Calu3 (cell line): ENCODE data around the gene STAC3. TPM values are rescaled to one million over a fixed set of nuclear protein-coding genes. Genes with fewer than 3 reads are reported as not detected.
A peak's percentile ranks its signal among the peaks of the same experiment; 100 is the strongest.

ENCODE experiments used
- BruUV-seq: library from RNA; stranded (reverse); fragments of 400-500 nt; replicated peaks from 2 replicates; lab custom pipeline; 2021; lab: Mats Ljungman, UMichigan
- CTCF ChIA-PET: fragments of 300-600 bp; sonication (Branson Sonifier 250); formaldehyde crosslinking; loops from one replicate; lab custom pipeline; 2022; ENCODE audit warnings: antibody characterized with exemption; lab: Charles Lee
- DNase-seq: peaks from one replicate; pipeline ENCODE4 v3.0.0; 2022
- H3K27ac Mint-ChIP-seq: one replicate; pipeline ENCODE4 v1.8.0; 2022; ENCODE audit warnings: mixed read lengths; ENCODE audit not compliant: unreplicated experiment
- H3K27me3 Mint-ChIP-seq: one replicate; pipeline ENCODE4 v1.8.0; 2022; ENCODE audit warnings: mixed read lengths; ENCODE audit not compliant: unreplicated experiment
- H3K36me3 Mint-ChIP-seq: one replicate; pipeline ENCODE4 v1.8.0; 2022; ENCODE audit warnings: mild to moderate bottlenecking, moderate library complexity, mixed read lengths; ENCODE audit not compliant: insufficient read depth, unreplicated experiment
- H3K4me1 Mint-ChIP-seq: one replicate; pipeline ENCODE4 v1.8.0; 2022; ENCODE audit warnings: mild to moderate bottlenecking, low read depth, mixed read lengths; ENCODE audit not compliant: unreplicated experiment
- H3K4me3 Mint-ChIP-seq: one replicate; pipeline ENCODE4 v1.8.0; 2022; ENCODE audit warnings: mild to moderate bottlenecking, low read depth, moderate library complexity, mixed read lengths; ENCODE audit not compliant: unreplicated experiment
- H3K9me3 Mint-ChIP-seq: one replicate; pipeline ENCODE4 v1.8.0; 2022; ENCODE audit warnings: low read depth, mixed read lengths; ENCODE audit not compliant: unreplicated experiment
- intact Hi-C: fragments of 100-400 bp; cut with micrococcal nuclease; formaldehyde crosslinking; loops from one replicate; pipeline ENCODE4 v1.10.0; 2022; ENCODE audit not compliant: unreplicated experiment
- total RNA-seq: library from RNA; stranded (reverse); gene quantifications from 2 replicates; pipeline ENCODE4 v1.2.3, GENCODE V29; 2022
- TF ChIP-seq, protein P1 (sequence below): fragments of 200-600 bp; IDR thresholded peaks from one replicate; pipeline ENCODE4 v1.8.0; 2022; ENCODE audit warnings: antibody characterized with exemption; ENCODE audit not compliant: unreplicated experiment

STAC3 gene
- total RNA-seq, 1 experiment from 2014 or later: 5.0 TPM

- CTCF ChIA-PET: interaction anchor here (0.7 to 2.8 kb wide), 6 partner anchors 10 to 127 kb away, joined by 3 to 14 read pairs (median 8); partner anchors contain the start of gene SHMT2
- intact Hi-C loops: loop anchor here (1.0 kb wide), 1 partner anchor 26 kb away; no protein-coding TSS in a partner anchor
- BruUV-seq: no TSS peak
- H3K4me3 Mint-ChIP-seq: peak overlapping the region; percentile 82
- no peak for DNase-seq
- no peaks in the 10 kb centered on the region for H3K9me3 Mint-ChIP-seq
- H3K4me1 Mint-ChIP-seq: peaks cover 30% of the 10 kb centered on the region
- peak overlapping the region; percentile 40 for H3K27ac Mint-ChIP-seq
- H3K36me3 Mint-ChIP-seq: peaks cover 82% of the 10 kb centered on the region
- H3K27me3 Mint-ChIP-seq: peaks cover 51% of the 10 kb centered on the region
- TF ChIP-seq, protein P1, sequence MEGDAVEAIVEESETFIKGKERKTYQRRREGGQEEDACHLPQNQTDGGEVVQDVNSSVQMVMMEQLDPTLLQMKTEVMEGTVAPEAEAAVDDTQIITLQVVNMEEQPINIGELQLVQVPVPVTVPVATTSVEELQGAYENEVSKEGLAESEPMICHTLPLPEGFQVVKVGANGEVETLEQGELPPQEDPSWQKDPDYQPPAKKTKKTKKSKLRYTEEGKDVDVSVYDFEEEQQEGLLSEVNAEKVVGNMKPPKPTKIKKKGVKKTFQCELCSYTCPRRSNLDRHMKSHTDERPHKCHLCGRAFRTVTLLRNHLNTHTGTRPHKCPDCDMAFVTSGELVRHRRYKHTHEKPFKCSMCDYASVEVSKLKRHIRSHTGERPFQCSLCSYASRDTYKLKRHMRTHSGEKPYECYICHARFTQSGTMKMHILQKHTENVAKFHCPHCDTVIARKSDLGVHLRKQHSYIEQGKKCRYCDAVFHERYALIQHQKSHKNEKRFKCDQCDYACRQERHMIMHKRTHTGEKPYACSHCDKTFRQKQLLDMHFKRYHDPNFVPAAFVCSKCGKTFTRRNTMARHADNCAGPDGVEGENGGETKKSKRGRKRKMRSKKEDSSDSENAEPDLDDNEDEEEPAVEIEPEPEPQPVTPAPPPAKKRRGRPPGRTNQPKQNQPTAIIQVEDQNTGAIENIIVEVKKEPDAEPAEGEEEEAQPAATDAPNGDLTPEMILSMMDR: no peak
Observed at GRCh38 chr12:57239587-57240065, 11.4 kb downstream of the STAC3 start.

GRCh38 chr12:57238854-57239554, 12.0 kb downstream of the STAC3 start:
- TF ChIP-seq, protein P1: peak; percentile 100
- intact Hi-C loops: no loop called here
- Mint-ChIP-seq H3K9me3 (no peaks in the 10 kb centered on the region), H3K4me3 (peak overlapping the region; percentile 82), H3K4me1 (peaks cover 30% of the 10 kb centered on the region), H3K36me3 (peaks cover 84% of the 10 kb centered on the region), H3K27ac (peak overlapping the region; percentile 40), H3K27me3 (peaks cover 51% of the 10 kb centered on the region)
- DNase-seq: peak; percentile 94
- BruUV-seq: no TSS peak
- CTCF ChIA-PET: interaction anchor here (0.9 to 2.8 kb wide), 4 partner anchors 9 to 25 kb away, joined by 3 to 14 read pairs (median 8); partner anchors contain the start of gene SHMT2

- CTCF ChIA-PET: interaction anchor here (0.9 to 2.8 kb wide), 4 partner anchors 8 to 25 kb away, joined by 3 to 14 read pairs (median 8); partner anchors contain the start of gene SHMT2
- peak overlapping the region; percentile 5 for H3K27ac Mint-ChIP-seq
- intact Hi-C loops: no loop called here
- TF ChIP-seq, protein P1: no peak
- H3K9me3 Mint-ChIP-seq: no peaks in the 10 kb centered on the region
- peak overlapping the region; percentile 82 for H3K4me3 Mint-ChIP-seq
- H3K4me1 Mint-ChIP-seq: peaks cover 30% of the 10 kb centered on the region
- peaks cover 50% of the 10 kb centered on the region for H3K27me3 Mint-ChIP-seq
- BruUV-seq: no TSS peak
- H3K36me3 Mint-ChIP-seq: peaks cover 84% of the 10 kb centered on the region
- no peak for DNase-seq
Observed at GRCh38 chr12:57237932-57238853, 12.8 kb downstream of the STAC3 start.

- BruUV-seq: no TSS peak
- Mint-ChIP-seq H3K9me3 (no peaks in the 10 kb centered on the region), H3K27ac (peak overlapping the region; percentile 5), H3K4me1 (peaks cover 30% of the 10 kb centered on the region), H3K27me3 (peaks cover 44% of the 10 kb centered on the region), H3K4me3 (peak overlapping the region; percentile 82), H3K36me3 (peaks cover 84% of the 10 kb centered on the region)
- CTCF ChIA-PET: interaction anchor here (2.8 kb wide), 1 partner anchor 24 kb away, joined by 13 read pairs; no protein-coding TSS in a partner anchor
- intact Hi-C loops: no loop called here
- no peak for DNase-seq
- TF ChIP-seq, protein P1: no peak
Observed at GRCh38 chr12:57237596-57237931, 13.4 kb downstream of the STAC3 start.
